ENCODE measurements around the gene ADAMTSL1.

DNA sequence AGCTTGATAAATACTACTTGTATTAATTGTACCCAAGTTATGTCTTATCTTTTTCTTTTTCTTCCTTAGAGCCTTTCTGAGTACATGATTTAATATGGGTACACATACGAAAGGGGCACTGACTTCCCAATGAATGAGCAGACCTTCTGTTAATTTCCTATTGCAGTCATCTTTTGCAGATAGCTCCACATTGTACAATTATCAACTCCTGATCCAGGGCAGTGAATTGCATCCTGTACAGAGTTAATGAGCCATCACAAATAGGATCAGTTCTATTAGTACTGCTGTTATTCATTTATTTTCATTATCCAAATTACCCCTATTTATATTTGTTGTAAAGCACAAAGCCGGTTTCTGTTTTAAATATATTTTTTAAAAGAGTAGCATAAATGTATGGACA lies 105.6 kb downstream of the ADAMTSL1 start:
- TF ChIP-seq, protein P1, sequence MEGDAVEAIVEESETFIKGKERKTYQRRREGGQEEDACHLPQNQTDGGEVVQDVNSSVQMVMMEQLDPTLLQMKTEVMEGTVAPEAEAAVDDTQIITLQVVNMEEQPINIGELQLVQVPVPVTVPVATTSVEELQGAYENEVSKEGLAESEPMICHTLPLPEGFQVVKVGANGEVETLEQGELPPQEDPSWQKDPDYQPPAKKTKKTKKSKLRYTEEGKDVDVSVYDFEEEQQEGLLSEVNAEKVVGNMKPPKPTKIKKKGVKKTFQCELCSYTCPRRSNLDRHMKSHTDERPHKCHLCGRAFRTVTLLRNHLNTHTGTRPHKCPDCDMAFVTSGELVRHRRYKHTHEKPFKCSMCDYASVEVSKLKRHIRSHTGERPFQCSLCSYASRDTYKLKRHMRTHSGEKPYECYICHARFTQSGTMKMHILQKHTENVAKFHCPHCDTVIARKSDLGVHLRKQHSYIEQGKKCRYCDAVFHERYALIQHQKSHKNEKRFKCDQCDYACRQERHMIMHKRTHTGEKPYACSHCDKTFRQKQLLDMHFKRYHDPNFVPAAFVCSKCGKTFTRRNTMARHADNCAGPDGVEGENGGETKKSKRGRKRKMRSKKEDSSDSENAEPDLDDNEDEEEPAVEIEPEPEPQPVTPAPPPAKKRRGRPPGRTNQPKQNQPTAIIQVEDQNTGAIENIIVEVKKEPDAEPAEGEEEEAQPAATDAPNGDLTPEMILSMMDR (IDR thresholded peaks at IDR 0.05) = no peak
- TF ChIP-seq, protein P2, sequence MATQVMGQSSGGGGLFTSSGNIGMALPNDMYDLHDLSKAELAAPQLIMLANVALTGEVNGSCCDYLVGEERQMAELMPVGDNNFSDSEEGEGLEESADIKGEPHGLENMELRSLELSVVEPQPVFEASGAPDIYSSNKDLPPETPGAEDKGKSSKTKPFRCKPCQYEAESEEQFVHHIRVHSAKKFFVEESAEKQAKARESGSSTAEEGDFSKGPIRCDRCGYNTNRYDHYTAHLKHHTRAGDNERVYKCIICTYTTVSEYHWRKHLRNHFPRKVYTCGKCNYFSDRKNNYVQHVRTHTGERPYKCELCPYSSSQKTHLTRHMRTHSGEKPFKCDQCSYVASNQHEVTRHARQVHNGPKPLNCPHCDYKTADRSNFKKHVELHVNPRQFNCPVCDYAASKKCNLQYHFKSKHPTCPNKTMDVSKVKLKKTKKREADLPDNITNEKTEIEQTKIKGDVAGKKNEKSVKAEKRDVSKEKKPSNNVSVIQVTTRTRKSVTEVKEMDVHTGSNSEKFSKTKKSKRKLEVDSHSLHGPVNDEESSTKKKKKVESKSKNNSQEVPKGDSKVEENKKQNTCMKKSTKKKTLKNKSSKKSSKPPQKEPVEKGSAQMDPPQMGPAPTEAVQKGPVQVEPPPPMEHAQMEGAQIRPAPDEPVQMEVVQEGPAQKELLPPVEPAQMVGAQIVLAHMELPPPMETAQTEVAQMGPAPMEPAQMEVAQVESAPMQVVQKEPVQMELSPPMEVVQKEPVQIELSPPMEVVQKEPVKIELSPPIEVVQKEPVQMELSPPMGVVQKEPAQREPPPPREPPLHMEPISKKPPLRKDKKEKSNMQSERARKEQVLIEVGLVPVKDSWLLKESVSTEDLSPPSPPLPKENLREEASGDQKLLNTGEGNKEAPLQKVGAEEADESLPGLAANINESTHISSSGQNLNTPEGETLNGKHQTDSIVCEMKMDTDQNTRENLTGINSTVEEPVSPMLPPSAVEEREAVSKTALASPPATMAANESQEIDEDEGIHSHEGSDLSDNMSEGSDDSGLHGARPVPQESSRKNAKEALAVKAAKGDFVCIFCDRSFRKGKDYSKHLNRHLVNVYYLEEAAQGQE (IDR thresholded peaks at IDR 0.05; ENCODE audit: insufficient read depth in 1 of 2, low read depth in 2 of 2, low read length in 1 of 2) = no peak
- no peak for TF ChIP-seq POLR2AphosphoS5 (IDR thresholded peaks at IDR 0.05; ENCODE audit: low read depth, low read length)

All from Panc1 (cell line).